SU-DHL-6 (cell line): Measurements from ENCODE around the gene P3H4.

Experiments used
- CTCF ChIP-seq: fragments of 200-600 bp; sonication (generic); IDR thresholded peaks from one replicate; pipeline ENCODE4 v1.5.1; 2017; ENCODE audit warnings: antibody characterized with exemption, mild to moderate bottlenecking, low read length, moderate library complexity; ENCODE audit not compliant: insufficient read depth, poor library complexity, severe bottlenecking
- EZH2phosphoT487 ChIP-seq: fragments of 200-600 bp; sonication (generic), shearing (Covaris generic); conservative IDR thresholded peaks from 2 replicates; pipeline ENCODE4 v1.6.1; 2018; ENCODE audit warnings: mild to moderate bottlenecking, antibody characterized with exemption, low read length, moderate library complexity, mixed read lengths

- TF ChIP-seq EZH2phosphoT487 = no peak
- TF ChIP-seq CTCF = no peak
These were observed 845 bp downstream of the P3H4 start for GRCh38 chr17:41810659-41811548.
